NCI-H460 (cell line): ENCODE results near the gene TNFRSF12A. TPM values are rescaled to one million over a fixed set of nuclear protein-coding genes. Genes with fewer than 3 reads are reported as not detected.
"Not testable (repeated sequence)": the region's sequence is repeated elsewhere in the genome, so short reads cannot be mapped to it uniquely, and the experiment has no call there.

Experiments used
- DNase-seq: peaks from one replicate; pipeline ENCODE4 v3.0.0-alpha.2; 2016; ENCODE audit warnings: low read depth; ENCODE audit errors: extremely low read depth
- small RNA-seq, 2 experiments: library from RNA; depleted of rRNA; stranded (forward); fragments of <200 nt; gene quantifications; one replicate each; pipeline ENCODE3, GENCODE V24; 2014
- total RNA-seq: library from RNA; depleted of rRNA; stranded (reverse); fragments of >200 nt; shearing (Covaris generic); gene quantifications from 2 replicates; pipeline ENCODE4 v1.2.3, GENCODE V29; 2014; rRNA removed

TNFRSF12A gene
- total RNA-seq, 1 experiment from 2014 or later: 249 TPM

DNA sequence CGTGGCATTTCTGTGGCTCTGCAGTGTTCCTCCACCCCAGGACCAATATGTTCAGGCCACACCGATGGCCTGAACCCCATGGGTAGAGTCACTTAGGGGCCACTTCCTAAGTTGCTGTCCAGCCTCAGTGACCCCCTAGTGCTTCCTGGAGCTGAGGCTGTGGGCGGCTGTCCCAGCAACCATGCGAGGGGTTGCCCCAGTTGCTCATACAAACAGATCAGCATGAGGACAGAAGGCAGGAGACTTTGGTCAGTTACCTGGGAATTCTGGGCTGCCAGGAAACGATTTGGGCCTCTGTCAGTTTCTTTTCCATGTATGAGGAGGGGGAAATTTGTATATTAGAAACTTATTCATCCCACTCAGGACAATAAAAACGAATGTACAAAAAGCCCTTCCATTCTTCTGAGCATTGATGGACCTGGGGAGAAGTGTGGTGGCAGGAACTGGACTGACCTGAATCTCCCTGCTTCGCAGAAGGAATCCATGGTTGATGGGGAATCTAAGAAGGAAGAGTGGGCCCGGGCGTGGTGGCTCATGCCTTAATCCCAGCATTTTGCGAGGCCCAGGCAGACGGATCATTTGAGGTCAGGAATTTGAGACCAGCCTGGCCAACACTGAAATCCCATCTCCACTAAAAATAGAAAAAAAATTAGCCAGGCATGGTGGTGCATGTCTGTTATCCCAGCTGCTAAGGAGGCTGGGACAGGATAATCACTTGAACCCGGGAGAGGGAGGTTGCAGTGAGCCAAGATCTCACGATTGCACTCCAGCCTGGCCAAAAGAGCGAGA, 40.4 kb downstream of the TNFRSF12A start:
- no peak for DNase-seq

DNA sequence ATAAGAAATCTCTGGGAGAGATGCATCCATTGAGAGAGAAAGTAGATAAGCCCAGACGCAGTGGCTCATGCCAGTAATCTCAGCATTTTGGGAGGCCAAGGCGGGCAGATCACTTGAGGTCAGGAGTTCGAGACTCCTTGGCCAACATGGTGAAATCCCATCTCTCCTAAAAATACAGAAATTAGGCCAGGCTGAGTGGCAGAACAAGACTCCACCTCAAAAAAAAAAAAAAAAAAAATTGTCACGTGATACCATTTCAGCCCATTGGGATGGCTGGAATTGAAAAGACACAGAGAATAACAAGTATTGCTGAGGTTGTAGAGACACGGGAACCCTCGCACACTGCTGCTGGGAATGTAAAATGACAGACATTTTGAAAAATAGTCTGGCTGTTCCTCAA, 42.4 kb downstream of the TNFRSF12A start:
- DNase-seq: no peak

DNA sequence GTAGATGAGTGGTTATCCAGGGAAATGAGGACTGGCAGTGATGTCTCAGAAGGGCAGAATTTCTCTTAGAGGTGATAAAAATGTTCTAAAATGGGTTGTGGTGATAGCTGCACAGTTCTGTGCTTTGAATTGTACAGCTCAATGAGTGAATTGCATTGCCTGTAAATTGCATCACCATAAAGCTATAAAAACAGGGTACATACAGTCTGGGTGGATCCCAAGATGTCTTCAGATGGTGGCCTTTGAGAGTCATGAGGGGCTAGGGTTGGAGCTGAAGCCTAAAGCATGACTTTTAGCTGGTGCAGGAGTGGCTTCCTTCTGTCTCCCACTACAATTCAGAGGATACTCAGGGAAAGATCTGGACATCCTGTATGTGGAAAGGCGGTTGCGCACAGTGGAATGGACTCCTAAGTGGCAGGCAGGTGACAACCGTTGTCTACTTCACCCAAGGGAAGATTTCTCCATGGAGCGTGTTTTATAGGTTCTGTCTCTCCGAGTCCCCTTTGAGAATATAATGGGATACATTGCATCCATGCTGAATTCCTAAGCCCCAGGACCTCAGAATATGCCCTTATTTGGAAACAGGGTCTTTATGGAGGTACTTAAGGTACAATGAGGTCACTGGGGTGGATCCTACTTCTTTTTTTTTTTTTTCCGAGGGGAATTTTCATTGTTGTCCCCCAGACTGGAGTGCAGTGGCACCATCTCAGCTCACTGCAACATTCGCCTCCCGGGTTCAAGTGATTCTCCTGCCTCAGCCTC, 43.6 kb downstream of the TNFRSF12A start:
- DNase-seq: no peak

DNA sequence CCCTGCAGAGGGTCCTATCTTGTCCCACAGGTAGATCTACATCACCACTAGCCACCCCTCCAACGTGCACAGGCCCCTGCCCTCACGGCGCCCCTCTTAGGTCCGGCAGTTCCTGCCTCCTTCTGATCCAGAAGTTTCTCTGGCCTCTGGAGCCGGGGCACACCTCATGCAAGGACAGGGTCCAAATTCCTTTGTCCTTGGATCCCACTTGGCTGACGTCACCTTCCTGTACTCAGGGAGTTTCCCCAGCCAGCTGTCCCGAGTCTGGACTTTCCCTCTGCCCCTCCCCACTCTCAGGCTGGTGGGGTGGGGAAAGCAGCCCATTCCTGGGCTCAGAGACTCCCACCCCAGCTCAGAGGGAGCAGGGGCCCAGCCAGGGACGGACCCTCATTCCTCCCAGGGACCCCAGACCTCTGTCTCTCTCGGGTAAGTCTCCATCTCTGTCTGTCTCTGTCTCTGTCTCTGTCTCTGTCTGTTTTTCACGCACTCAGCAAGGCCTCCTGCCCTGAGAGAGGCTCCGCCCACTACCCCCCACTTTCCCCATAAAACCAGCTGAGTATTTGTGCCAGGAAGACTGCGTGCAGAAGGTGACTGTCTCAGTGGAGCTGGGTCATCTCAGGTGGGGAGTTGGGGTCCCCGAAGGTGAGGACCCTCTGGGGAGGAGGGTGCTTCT, 45.0 kb downstream of the TNFRSF12A start, which contains the start of gene IL32:
Gene IL32, plus strand, starts transcription at position 572 of the 673 bp plus-strand sequence. CDS start 172 bp downstream, outside the sequence.
- no peak for DNase-seq

DNA sequence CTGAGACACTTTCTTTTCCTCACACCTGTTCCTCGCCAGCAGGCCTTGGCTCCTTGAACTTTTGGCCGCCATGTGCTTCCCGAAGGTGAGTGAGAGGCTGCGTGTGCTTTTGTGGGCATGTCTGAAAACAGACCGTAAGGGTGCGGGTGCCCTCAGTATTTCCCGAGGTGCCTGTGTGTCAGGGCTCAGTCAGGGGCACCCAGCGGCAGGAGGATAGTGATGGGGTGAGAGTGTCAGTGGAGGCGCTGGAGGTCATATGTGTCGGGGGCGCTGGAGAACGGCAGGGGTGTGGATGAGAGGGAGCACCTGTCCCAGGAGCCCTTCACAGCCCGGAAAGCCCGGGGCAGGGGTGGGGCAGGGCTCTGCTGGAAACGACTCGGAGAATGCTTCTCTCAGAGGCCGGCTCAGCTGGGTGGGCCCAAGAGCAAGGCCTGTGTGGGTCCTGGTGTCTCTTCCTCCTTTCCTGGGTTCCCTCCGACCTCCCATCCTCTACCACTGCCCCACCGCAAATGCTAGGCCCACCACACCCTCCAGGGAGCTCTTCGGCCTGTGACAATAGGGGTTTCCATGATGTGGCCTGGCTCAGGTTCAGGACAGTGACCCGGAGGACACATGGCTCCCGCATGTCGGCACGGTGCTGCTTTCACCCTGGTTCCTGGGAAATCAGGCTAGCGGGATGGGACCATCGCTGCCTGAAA, 45.7 kb downstream of the TNFRSF12A start:
- no peak for DNase-seq

DNA sequence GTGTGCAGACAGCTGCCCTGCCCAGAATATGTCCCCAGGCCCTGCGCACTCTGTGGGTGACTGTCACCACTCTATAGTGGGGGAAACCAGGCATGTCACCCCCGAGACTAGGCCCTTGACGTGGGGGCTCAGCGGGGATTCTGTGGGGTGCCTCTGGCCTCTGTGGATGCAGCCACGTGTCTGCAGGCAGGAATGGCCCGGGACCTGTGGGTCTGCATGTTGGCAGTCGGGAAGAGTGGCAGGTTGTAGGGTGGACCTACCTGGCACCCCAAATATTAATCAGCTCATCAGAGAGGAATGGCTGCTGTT, 46.2 kb downstream of the TNFRSF12A start:
- DNase-seq: no peak

DNA sequence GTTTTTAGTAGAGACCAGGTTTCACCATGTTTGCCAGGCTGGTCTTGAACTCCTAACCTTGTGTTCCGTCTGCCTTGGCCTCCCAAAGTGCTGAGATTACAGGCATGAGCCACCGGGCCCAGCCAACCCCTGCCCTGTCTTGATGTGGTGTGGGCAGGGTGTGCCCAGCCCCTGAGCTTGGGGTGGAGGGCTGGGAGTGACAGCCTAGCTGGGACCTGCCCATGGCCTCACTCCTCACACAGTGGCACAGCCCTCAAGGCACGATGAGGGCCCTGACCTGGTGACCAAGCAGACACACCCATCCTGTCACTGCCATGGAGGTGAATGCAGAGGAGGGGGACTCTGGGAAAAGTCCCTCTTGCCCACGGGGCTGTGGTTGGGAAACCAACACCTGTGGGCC, 48.3 kb downstream of the TNFRSF12A start:
- DNase-seq: no peak

DNA sequence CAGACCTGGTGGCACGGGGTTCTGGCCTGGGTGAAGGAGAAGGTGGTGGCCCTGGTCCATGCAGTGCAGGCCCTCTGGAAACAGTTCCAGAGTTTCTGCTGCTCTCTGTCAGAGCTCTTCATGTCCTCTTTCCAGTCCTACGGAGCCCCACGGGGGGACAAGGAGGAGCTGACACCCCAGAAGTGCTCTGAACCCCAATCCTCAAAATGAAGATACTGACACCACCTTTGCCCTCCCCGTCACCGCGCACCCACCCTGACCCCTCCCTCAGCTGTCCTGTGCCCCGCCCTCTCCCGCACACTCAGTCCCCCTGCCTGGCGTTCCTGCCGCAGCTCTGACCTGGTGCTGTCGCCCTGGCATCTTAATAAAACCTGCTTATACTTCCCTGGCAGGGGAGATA, 49.0 kb downstream of the TNFRSF12A start:
- not testable (repeated sequence) for DNase-seq

DNA sequence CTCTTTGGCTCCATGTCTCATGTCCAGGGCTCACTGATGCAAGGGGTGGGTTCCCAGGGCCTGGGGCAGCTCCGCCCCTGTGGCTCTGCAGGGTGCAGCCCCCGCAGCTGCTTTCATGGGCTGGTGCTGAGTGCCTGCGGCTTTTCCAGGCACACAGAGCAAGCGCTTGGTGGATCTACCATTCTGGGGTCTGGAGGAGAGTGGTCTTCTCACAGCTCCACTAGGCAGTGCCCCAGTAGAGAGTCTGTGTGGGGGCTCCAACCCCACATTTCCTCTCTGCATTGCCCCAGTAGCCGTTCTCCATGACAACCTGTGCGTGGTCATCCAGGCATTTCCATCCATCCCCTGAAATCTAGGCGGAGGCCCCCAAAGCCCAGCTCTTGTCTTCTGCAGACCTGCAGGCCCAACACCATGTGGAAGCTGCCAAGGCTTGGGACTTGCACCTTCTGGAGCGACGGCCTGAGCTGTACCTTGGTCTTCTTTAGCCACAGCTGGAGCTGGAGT, 50.5 kb downstream of the TNFRSF12A start:
- no peak for DNase-seq

DNA sequence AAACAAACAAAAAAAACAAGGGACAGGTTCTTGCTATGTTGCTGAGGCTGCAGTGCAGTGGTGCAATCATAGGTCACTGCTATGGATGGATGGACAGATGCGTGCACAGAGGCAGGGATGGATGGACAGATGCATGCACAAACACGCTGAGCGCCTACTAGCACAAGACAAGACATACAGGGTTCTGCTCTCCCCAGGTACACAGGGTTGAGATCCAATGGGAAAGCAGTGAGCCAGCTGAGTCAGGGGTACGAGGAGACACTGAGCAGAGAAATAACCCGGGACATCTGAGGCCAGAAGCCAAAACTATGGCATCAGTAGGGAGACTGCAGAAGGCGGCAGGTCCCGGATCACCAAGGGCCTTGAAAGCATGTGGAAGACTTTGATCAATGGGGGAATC, 51.5 kb downstream of the TNFRSF12A start:
- DNase-seq: no peak

Small RNA genes within 50 kb of the gene (small RNA-seq; reads per million reads assigned to genes)
- 0 reads per million in 2 experiments for gene LINC00514

Other genes starting within 250 kb of the TNFRSF12A start
- 125 and 162 TPM in 2 replicates for gene ELOB, start 243.1 kb upstream of the TNFRSF12A start, total RNA-seq
- gene PRSS33, start 232.8 kb upstream of the TNFRSF12A start, total RNA-seq: not detected in 2 replicates
- gene PRSS41, start 221.9 kb upstream of the TNFRSF12A start, total RNA-seq: not detected in 2 replicates
- gene PRSS21, start 203.1 kb upstream of the TNFRSF12A start, total RNA-seq: not detected in 2 replicates
- gene ZG16B, start 190.1 kb upstream of the TNFRSF12A start, total RNA-seq: 13.8 and 18.7 TPM in 2 replicates
- gene PRSS22, start 162.2 kb upstream of the TNFRSF12A start, total RNA-seq: not detected in 2 replicates
- gene FLYWCH2, start 137.2 kb upstream of the TNFRSF12A start, total RNA-seq: 80.1 and 88.9 TPM in 2 replicates
- 26.6 and 29.4 TPM in 2 replicates for gene FLYWCH1, start 108.4 kb upstream of the TNFRSF12A start, total RNA-seq
- 1.5 and 2.7 TPM in 2 replicates for gene KREMEN2, start 56.1 kb upstream of the TNFRSF12A start, total RNA-seq
- 19.0 and 24.4 TPM in 2 replicates for gene PAQR4, start 51.0 kb upstream of the TNFRSF12A start, total RNA-seq
- gene PKMYT1, start 39.9 kb upstream of the TNFRSF12A start, total RNA-seq: 14.8 and 18.9 TPM in 2 replicates
- 0.05 and 0.14 TPM in 2 replicates for gene CLDN9, start 7.4 kb upstream of the TNFRSF12A start, total RNA-seq
- gene CLDN6, start 2.2 kb upstream of the TNFRSF12A start, total RNA-seq: not detected in 2 replicates
- gene HCFC1R1, start 3.6 kb downstream of the TNFRSF12A start, total RNA-seq: 29.3 and 33.4 TPM in 2 replicates
- 30.3 and 35.2 TPM in 2 replicates for gene THOC6, start 3.7 kb downstream of the TNFRSF12A start, total RNA-seq
- not detected in 2 replicates for gene BICDL2, start 16.6 kb downstream of the TNFRSF12A start, total RNA-seq
- gene MMP25, start 26.2 kb downstream of the TNFRSF12A start, total RNA-seq: 0.14 and 0.25 TPM in 2 replicates
- gene IL32, start 45.3 kb downstream of the TNFRSF12A start, total RNA-seq: 0.38 and 0.47 TPM in 2 replicates
- 0.05 and 0.38 TPM in 2 replicates for gene ZSCAN10, start 78.9 kb downstream of the TNFRSF12A start, total RNA-seq
- 12.0 and 13.5 TPM in 2 replicates for gene ZNF205, start 92.2 kb downstream of the TNFRSF12A start, total RNA-seq
- gene ZNF213, start 114.7 kb downstream of the TNFRSF12A start, total RNA-seq: 4.5 and 5.0 TPM in 2 replicates
- gene OR1F1, start 167.8 kb downstream of the TNFRSF12A start, total RNA-seq: 0.58 and 0.67 TPM in 2 replicates
- 11.9 and 14.5 TPM in 2 replicates for gene ZNF200, start 214.8 kb downstream of the TNFRSF12A start, total RNA-seq
- 0.17 TPM in 1 of 2 replicates, not detected in the other for gene MEFV, start 236.3 kb downstream of the TNFRSF12A start, total RNA-seq